ENCODE data around the gene APOBEC3G.

GRCh38 chr22:39039306-39040126 lies 37.6 kb upstream of the APOBEC3G start:
- TF ChIP-seq, protein P1, sequence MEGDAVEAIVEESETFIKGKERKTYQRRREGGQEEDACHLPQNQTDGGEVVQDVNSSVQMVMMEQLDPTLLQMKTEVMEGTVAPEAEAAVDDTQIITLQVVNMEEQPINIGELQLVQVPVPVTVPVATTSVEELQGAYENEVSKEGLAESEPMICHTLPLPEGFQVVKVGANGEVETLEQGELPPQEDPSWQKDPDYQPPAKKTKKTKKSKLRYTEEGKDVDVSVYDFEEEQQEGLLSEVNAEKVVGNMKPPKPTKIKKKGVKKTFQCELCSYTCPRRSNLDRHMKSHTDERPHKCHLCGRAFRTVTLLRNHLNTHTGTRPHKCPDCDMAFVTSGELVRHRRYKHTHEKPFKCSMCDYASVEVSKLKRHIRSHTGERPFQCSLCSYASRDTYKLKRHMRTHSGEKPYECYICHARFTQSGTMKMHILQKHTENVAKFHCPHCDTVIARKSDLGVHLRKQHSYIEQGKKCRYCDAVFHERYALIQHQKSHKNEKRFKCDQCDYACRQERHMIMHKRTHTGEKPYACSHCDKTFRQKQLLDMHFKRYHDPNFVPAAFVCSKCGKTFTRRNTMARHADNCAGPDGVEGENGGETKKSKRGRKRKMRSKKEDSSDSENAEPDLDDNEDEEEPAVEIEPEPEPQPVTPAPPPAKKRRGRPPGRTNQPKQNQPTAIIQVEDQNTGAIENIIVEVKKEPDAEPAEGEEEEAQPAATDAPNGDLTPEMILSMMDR (optimal IDR thresholded peaks at IDR 0.05 in 1 of 3, IDR thresholded peaks at IDR 0.05 in 1 of 3, conservative IDR thresholded peaks at IDR 0.05 in 1 of 3; ENCODE audit: extremely low read depth in 1 of 3, insufficient read depth in 2 of 3, low read length in 3 of 3) = no peak
- TF ChIP-seq EZH2 (IDR thresholded peaks at IDR 0.05; ENCODE audit: low read length) = no peak

All from keratinocyte (primary cell).